Stimulated activated CD8-positive, alpha-beta memory T cell treated with anti-CD3 and anti-CD28 coated beads, Interleukin-12 subunit alpha, Interleukin-12 subunit beta, amount 100 ng/mL, for 24 hours (primary cell): ENCODE data around the gene SMPD4.
"Not testable (repeated sequence)": the region's sequence is repeated elsewhere in the genome, so short reads cannot be mapped to it uniquely, and the experiment has no call there.

ENCODE experiments used
- DNase-seq: peaks from one replicate; pipeline ENCODE4 v3.0.0-alpha.2; 2020; ENCODE audit errors: extremely low read depth

The SMPD4 gene

DNA sequence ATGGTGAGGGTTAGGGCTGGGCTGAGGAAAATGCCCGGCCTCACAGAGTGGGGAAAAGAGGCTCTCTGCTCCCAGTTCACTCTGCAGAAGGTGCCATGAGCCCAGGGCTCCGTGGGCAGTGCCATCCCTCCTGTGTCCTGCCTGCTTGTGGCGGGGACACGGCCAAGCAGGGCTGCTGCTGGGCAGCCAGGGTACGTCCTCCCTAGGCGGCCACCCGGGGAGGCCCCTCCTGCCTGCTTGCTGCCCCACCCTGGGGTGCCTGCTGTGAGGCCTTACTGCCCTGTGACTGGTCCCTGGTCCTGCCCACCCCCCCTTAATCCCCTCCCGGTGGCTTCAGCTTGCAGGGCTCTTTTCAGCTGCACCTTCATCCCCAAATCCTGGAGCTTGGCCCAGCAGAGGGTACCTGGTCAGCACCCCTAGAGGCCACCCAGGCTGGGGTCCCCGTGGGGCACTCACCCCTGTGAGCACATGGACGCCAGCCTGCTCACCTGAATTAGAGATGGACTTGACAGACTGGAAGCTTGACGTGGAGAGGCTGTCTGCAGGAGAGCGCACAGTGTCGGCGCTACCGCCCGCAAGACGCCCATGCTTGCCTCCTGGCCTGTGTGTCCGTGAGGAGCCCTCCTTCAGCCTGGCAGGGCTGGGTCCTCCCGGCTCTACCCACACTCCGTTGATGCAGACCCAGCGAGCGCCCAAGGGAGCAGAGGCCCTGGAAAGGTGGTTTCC lies 39.6 kb downstream of the SMPD4 start:
- not testable (repeated sequence) for DNase-seq

DNA sequence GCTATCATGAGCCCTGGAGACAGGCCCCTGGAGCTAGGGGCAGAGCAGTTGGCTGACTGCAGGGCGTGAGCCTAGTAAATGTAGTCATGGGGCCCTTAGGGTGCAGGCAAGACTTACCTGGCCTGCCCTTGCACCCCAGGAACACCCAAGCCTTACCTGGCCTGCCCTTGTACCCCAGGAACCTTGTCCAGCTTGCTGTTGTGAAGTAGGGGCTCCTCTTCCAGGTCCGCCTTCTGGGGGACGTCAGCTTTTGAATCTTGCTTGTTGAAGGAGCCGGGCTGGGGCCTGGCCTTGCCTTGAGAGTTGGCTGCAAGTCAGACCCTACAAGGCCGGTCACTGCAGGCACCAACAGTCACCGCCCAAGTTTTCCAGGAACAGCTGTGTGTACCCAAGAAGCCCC lies 40.4 kb downstream of the SMPD4 start:
- DNase-seq: not testable (repeated sequence)

DNA sequence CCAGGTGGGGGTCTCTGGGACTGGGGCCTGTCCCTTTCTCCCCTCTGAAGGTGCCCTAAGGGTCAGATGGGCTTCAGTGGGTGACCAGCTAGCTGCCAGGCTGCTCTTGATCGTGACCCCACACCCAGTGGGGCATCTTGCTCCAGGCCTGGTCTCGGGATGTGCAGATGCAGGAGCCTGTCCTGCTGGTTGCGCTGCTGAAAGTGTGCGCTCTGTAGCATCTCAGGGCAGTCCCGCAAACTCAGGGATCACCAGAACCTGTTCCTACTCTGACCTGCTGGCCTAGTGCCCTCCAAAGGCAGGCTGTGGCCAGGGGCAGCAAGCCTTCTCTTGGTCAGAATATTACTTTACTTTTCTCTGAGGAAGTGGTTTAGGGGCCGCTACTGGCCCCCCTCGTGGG lies 40.9 kb downstream of the SMPD4 start:
- not testable (repeated sequence) for DNase-seq

DNA sequence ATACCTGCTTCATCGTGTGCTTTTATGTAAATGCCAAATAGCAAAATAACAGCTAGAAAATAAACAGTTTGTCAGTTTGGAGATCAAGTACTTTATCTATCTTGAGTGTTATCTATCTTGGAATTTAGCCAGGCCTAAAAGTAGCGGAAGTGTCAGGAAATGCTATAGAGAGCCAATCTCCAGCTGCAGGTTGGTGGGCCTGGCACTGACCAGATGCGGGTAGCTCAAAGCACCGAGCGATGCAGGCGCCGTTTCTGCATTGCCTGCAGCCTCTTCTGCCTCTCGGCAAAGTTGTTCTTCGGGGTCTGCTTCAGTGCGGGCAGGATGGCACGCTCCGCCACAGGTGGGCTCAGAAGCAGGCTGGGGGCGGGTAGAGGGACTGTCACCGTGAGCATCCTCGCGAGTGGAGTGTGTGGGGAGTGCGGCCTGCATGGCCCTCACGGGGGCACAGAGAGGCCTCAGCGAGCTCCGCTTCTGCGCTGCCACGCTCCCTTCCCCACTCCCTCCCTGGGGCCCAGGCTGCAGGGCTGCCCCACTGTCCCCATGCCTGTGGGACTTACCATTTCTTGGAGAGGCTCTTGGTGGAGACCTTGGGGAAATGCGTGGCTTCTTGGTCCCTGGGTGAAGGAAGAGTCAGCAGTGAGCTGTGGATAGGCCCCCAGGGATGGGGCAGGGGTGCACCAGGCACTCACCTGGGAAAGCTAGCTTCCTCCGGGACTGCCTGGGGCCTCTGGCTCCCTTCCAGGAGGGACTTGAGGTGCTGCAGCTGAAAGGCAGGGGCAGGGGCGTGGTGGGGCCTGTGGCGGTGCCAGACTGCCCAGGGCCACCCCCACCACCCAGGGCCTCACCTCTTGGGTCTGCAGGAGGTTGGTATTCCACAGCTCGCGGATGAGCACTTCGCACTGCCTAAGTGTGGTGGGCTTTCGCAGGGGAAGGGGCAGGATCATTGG lies 41.8 kb downstream of the SMPD4 start:
- not testable (repeated sequence) for DNase-seq

DNA sequence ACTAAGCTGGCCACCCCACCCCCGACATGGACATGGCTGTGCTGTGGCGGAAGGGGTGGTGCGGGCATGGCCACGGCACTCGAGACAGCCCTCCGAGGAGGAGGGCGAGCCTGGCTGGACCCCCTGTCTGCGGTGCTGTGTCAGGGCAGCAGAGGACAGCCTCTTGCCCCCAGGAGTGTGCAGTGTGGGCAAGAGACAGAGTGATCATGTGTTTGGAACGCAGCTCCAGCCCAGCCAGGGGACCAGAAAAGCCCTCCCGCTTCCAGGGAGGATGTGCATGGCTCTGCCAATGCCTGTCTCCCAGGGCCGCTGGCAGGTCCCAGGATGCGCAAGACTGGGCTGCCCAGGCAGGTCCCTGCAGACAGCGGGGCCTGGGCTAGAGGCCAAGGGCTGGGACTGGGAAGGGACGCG lies 42.6 kb downstream of the SMPD4 start:
- not testable (repeated sequence) for DNase-seq

DNA sequence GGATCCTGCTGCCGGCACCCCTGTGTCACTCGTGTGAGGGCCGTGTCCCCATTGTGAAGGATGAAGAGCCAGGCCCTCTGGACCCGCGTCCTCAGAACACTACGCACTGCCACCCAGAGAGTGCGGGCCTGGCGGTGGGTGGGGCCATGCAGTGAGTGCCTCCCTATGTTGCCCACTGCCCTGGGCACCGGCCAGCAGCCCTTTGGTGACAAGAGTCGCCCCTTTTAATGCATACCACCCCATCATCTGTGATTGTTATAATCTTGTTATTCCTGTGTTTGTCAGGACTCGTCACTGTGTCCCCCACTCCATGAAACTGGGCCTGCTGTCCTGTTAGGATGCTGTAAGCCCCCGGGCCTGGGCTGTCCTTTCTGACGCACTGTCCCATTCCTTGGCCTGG lies 43.1 kb downstream of the SMPD4 start:
- DNase-seq: not testable (repeated sequence)

DNA sequence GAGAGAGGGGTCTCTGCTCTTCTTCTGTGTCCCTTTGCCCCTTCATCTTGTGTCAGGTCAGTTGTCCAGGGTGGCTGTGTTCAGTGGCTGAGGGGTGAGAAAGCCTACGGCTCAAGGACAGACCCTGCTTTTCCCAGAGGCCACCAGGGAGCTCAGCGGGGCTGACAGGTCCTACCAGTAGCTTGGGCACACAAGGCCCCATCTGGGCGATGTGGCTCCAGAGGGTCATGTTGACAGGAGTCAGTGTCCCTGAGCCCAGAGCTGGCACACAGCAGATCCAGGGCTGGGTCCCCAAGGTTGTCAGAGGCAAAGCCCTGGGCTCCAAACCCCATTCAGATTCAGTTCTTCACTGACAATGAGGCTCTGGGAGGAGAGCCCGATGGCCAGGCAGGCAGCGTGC lies 44.3 kb downstream of the SMPD4 start:
- DNase-seq: not testable (repeated sequence)

DNA sequence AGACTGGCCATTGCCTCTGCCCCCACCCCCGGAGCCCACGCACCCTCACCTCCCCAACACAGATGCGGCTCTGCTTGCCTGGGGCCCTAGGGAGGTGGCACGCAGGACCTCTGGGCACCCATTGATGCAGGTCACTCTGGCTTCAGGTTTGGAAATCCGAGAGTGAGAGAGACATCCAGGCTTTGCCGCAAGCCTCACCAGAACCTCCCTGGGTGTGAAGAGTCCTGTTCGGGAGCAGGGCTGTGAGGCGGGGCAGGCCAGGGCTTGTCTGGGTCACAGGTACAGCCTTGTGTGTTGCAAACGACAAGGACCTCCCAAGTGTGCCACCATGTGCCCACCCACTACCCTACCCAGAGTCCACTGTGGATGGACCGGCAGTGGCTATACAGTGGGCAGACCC lies 44.9 kb downstream of the SMPD4 start:
- DNase-seq: not testable (repeated sequence)

DNA sequence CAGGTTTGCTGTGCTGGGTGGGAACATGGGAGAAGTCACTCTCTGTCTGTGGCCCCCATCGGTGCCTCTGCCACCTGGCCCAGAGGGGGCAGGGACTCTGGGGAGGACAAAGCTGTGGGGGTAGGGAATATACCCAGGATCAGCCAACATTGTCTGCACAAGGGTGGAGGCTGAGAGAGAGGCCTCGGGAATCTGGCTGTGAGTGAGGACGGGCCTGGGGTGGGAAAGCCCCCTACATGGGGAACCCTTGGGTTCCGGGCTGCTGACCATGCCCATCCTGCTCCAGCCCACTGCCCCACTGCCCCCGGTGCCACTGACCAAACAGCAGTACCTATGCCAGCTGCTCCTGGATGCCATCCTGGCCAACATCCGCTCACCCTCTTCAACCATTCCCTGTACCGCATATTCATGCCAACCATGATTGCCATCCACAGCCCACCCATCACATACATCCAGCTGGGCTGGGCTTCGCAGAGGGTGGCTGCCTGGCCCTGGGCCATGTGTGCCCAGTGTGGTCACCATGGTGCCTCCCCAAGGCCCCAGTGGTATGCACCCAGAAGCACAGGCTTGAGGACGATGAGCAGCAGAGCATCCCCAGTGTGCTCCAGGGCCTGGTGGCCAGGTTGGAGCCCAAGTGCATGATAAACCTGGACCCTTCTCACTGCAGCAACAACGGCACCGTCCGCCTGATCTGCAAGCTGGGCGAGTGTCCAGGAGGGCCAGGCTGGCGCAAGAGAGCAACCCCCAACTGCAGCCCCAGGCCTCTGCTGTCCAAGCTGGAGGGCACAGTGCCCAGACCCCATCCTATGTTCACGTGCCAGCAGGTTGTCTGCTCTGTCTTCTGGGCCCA lies 45.5 kb downstream of the SMPD4 start:
- DNase-seq: no peak

DNA sequence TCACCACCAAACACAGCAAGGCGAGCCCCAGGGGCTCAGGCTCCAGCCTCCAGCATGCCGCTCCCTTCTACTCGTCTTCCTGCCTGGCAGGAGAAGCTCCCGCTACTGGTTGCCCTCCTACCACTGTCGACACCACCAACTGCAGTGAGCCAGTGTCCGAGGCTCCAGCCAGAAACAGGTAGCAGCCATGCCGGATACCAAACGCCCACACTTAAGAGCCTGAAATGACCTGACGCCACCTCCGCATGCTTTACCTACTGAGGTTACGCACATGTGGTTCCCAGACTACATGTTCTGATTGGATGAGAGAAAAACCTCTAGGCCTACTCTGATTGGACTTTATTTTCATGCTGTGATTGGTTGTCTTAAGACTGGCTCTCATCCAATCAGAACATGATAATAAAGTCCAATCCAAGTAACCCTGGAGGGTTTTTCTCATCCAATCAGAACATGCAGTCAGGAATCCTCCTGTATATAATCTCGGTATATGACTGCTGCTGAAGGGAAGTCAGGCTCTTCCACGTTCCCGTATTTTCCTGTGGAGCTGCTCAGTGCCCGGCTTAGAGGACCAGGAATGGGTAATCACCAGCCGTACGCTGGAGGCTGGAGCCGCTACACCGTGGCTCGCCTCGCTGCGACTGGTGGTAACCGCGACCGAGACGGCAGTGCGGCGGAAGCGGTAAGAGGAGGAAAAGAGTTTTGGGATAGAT lies 52.1 kb downstream of the SMPD4 start, which contains the start of gene POTEF:
POTEF (minus strand) TSS at position 103 of the 710 bp plus-strand sequence. CDS start 8,707 bp downstream, outside the sequence.
- not testable (repeated sequence) for DNase-seq

DNA sequence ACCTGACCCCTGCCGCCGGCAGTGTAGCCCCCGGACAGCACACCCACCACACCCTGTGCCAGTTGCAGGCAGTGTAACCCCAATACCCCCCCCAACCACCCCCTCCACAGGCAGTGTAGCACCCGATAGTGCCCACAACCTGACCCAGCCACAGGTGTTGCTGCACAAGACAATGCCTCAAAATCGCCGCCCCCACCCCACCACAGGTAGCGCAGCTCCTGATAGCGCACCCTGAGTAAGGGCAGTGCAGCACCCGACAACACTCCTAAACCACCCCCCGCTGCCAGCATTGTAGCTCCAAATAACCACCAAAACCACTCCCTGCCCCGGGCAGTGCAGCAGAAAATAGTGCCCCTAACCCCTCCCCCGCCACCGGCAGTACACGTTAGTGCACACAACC lies 52.9 kb downstream of the SMPD4 start:
- DNase-seq: not testable (repeated sequence)

DNA sequence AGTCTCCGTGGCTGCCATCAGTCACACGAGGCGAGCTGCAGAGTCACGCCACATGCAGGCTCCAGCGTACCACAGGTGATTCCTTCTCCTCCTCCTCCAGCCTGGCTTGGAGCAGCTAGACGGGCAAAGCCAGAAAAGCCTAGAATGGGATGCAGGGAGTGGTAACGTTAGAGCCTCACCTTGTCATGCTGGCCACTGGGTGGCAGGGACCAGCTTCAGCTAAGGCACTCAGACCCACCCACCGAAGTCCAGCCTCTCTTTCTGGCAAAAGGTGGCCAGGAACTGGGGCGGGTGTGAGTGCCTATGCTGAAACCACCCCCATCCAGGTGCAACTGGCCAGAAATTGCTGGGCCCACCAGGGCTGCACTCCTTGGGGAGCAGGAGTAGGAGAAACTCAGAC lies 53.7 kb downstream of the SMPD4 start:
- not testable (repeated sequence) for DNase-seq

DNA sequence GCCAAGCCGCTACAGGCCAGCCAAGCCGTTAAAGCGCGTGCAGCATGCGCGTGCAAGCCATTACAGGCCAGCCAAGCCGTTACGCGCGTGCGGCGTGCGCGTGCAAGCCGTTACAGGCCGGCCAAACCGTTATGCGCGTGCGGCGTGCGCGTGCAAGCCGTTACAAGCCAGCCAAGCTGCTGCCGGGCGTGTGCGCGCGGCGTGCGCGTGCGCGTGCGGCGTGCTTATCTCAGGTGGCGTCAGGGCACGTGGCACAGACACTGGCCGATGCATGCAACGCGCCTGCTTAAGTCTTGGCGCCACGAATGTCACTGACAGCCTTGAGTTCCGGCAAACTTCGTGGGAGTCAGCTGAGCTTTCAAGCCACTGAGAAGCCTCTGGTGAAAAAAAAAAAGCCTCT lies 60.5 kb downstream of the SMPD4 start:
- DNase-seq: not testable (repeated sequence)

DNA sequence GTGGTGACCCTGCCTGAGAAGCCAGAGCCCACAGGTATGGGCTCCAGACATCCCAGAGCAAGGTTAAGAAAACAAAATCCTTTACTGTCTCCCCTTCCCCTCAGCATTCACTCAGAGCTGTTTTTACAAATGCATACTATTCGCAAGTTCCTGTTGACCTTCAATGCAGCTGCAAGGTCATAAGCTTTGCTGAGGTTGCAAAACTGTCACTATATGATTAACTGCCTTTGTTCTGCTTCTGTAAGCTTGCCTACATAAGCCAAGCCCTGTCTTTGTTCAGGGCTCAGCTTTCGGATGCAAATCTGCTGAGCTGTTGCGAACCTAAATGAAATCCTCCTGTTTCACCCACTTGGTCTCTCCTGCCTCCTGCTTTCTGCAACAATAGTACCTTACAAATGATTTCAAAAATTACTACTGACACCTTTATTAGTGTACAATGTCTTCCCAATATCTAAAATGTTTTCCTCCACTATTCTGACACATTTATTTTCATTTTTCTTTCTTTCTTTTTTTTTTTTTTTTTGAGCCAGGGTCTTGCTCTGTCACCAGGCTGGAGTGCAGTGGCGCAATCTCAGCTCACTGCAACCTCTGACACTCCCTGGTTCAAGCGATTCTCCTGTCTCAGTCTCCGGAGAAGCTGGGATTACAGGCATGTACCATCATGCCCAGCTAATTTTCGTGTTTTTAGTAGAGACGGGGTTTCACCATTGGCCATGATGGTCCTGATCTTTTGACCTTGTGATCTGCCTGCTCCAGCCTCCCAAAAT lies 78.6 kb downstream of the SMPD4 start:
- DNase-seq: not testable (repeated sequence)
